GM21515 (cell line): ENCODE data around the gene CDH2.
"Not testable (repeated sequence)": the region's sequence is repeated elsewhere in the genome, so short reads cannot be mapped to it uniquely, and the experiment has no call there.

ENCODE experiments used
- ATAC-seq: cut with Tn5 transposase; IDR thresholded peaks from one replicate; pipeline ENCODE4 v1.9.1; 2021; ENCODE audit not compliant: unreplicated experiment

CDH2 gene

DNA sequence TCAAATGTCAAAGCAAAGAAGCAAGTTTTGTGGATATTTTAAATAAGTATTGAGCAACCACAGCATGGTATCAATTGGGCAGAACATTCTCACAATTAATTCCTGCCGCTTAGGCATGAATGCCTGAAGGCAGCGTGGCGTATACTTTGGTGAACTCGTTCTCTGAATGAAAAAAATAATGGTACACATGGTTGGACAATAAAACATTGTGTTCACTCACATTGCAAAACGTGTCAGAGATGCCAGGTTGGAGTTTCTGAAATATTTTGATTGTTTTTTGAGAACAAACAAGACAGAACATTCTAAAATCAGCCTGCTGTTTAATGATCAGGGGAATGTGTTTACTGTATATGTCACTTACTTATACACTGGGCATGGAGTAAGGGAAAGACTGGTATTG, 254.2 kb downstream of the CDH2 start:
- ATAC-seq, result no peak

DNA sequence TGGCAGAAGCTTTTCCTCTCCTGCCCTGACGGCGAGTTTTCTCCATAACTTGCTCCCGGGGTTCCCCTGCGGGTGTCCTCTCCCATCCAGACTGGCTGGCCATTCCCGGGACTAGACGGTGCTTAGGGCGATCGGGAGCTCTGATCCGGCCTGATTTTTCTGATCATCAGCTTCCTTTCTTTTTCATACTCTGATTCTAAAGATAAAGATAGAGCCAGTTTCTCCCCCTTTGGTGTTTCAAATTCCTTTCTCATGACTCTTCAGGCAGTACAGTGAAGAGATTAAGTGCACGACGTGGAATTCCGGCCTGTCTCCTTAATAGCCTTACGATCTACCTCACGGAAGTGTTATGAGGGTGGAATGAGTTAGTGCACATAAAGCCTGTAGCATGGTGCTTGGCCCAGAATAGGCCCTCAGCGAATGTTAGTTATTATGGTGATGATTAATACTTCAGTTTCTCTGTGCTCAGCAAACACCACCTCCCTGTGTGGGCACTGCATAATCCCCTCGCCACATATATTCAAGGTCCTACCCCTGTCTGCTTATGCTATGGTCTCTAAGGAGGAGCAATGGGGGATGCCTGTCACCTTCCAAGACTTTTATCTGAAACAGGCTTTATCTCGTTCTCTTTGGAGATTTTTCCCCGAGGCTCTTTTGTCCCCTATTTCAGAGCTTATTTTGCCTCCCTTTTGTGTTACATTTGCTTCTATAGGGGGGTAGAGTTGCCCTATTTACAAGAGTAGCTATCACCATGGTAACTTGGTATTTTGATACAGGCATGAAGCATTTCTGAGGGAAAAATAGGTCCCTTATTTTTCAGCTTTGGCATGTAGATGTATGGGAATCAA, 254.8 kb downstream of the CDH2 start:
- no peak for ATAC-seq

DNA sequence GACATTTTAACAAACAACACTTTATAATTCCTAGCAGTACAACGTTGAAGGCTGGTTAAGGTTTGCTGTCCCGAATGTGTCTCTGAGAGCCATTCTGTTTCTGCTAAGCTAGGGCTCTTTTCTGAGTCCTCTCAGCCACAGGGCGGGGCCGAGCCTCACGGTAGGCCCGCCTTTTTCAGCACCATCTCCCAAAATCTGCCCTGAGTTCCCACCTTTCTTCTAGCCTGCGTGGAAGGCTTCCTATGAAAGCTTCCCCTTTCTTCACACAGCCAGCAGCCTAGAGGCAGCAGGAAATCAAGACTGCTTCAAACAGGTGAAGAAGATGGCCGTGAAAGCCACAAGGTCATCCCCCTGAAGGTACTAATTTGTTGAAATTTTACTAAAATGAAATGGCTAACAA, 255.5 kb downstream of the CDH2 start:
- ATAC-seq, result no peak

DNA sequence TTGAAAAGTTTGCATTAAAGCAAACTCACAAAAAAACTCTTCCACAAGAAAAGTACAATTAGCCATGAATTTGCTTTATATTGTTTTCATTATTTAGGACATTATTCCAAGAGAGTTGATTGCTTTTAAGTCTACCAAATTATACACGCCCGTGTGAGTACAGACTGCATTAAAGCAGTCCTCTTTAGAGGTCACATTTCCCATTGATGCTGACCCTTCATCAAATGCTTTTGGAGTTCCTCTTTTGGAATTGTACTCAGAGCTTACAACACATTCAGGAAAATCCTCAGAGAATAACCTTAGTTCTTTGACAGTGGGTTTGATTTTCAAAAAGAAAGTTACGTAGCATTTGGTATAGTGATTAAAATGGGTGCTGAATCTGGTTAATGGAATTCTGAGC, 256.1 kb downstream of the CDH2 start:
- ATAC-seq, result no peak

DNA sequence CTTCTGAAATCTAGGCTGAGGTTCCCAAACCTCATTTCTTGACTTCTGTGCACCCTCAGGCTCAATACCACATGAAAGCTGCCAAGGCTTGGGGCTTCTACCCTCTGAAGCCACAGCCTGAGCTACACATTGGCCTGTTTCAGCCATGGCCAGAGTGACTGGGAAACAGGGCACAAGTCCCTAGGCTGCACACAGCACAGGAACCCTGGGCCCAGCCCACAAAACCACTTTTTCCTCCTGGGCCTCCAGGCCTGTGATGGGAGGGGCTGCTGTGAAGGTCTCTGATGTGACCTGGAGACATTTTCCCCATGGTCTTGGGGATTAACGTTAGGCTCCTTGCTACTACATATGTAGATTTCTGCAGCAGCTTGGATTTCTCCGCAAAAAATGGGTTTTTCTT, 270.7 kb downstream of the CDH2 start:
- not testable (repeated sequence) for ATAC-seq

DNA sequence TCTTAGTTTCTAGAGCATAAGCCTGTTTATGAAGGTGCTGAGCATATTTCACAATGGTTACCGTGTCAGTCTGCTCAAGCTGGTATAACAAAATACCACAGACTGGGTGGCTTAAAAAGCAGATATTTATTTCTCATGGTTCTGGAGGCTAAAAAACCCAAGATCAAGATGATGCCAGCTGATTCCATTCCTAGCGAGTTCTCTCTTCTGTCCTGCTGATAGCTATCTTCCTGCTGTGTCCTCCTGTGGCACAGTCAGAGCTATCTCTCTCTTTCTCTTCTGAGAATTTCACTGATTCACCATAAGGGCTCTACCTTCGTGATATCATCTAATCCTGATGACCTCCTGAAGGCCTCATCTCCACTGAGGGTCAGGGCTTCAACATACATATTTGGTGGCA, 273.0 kb downstream of the CDH2 start:
- no peak for ATAC-seq

DNA sequence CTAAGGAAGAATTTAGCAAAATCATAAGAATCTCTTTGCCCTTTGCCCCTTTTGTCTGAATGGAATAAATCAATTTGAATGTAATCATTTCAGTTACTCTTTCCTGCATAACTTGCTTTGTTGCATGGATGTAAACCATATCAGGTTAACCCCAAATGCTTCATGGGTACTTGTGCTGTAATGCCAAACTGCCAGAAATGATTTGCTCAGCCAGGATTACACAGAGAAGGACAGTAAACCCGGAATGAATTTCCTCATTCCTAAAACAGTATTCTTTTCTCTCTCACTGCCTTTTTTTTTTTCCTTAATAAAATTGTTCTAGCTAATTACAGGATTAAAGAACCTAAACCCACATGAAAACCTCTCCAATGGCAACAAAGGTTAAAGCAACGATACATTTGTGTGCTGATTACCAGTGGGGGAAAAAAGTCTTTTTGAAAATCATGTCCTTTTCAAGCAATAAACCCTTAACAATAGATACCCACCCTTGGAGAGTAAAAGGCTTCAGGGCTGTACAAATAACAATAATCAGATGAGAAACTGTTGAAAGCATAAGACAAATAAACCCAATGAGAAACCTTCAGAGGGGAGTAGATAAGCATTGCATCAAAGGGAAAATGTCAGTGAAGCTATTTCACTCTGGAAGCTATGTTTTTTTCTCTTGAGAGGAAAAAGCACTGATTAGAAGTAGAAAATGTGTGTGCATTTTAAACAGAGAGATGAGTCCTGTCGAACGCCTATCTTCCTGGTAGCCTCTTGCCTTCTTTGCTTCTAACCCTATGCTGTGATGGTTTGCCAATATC, 275.3 kb downstream of the CDH2 start:
- no peak for ATAC-seq
